GM21723 (cell line): ENCODE results near the gene DROSHA.

ENCODE experiments used
- ATAC-seq: cut with Tn5 transposase; IDR thresholded peaks from one replicate; pipeline ENCODE4 v1.9.1; 2021; ENCODE audit warnings: mild to moderate bottlenecking, moderate library complexity; ENCODE audit not compliant: unreplicated experiment

DROSHA gene

DNA sequence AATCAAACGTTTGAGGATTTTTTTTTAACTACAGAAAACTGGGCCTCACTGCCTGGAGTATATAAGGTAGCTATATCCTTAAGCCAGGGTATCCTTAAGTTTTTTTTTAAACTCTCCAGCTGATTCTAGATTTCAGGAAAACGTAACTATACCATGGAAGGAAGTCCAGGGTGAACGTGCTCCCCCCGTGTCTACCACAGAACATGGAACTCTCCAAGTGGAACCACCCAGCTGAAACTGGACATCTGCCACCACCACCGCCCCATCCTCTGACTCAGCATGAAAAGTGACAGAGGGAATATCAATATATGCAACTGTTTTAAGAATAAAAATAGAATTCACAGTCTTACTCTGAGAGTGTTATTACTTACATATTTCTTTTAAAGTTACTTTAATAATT lies 61.3 kb downstream of the DROSHA start:
- no peak for ATAC-seq

GRCh38 chr5:31469886-31470285 lies 62.0 kb downstream of the DROSHA start:
- ATAC-seq: no peak

DNA sequence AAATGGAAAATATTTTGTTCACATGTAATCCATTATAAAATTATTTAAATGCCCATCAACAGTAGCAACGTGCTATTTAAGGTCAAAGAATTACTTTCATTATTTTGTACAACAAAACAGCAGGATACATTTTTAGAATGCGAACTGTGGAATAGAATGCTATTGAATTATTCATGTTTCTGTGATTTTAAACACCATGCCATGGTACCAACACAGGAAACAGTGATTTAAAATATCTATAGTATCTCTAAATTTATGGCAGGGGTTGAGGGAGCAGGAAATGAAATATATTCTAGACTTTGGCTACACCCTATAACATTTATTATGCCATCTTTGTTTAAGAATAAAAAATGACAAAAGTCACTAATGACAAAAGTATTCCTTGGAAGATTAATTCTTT lies 62.4 kb downstream of the DROSHA start:
- ATAC-seq: no peak

DNA sequence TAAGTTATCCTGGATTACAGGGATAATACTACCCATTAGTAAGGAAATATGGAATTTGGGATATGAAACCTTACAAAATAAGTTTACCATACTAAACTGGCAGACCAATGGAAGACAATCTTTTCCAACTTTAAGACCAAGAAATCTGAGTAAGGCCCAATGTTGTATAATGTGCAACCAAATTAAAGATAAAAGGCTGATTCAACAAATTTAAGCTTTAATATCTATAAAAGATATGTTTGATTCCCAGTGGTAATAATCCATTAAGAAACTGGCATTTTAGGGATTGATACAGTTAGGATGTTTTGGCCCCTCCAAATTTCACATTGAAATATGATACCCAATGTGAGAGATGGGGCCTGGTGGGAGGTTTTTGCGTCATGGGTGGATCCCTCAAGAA lies 66.6 kb downstream of the DROSHA start:
- no peak for ATAC-seq

- no peak for ATAC-seq
Measured at GRCh38 chr5:31464081-31464480, 67.8 kb downstream of the DROSHA start.

DNA sequence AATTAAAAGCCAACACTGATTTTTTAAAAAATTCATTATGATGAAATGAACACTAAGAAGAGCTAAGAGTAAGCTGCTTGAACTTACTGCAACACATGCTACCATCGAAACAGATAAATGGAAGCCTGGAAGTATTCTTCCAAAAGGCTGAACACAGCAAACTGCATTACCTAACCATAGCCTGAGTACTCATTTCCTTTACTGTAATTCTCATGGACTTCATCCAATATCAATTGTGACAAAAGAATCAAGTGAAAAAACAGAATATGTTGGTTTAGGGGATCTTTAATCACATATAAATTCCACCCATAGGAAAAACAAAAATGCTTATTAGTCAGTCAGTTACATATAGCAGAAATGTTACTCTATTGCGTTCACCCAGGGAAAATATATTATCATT lies 68.5 kb downstream of the DROSHA start:
- ATAC-seq: no peak

DNA sequence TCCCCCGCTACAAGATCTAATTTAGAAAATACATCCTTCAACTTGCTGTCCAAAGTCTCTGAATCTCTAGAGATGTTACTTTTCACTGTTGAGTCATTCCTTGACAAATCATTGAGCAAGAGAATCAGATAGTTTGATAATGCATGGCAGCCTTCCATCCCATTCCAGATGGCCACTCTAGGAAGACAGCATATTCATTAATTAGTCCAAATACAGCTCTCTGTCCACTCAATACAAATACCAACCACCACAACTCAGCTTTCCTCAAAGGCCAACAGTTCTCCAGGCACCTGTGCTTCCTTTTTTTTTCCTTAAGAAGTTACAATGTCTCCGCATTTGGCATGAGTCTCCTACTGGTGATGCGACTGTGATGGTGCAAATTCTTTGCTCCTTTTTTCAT lies 72.3 kb downstream of the DROSHA start:
- no peak for ATAC-seq

DNA sequence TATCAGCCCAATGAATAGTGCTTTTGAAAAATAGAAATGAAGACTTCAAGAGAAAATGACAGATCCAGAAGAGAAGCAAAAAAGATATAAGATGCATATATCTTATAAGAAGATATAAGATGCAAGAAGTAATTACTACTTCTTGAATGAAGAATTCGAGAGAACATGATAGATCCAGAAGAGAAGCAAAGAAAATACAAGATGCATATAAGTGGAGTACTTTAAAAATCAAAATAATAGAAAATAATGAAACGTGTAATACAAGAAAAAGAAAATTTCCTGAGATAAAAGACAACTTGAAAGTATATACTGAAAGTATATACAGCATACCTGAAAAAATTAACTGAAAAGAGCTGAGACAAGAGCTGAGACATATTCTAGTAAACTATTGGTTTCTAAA lies 76.7 kb downstream of the DROSHA start:
- no peak for ATAC-seq

GRCh38 chr5:31453522-31453921 lies 78.4 kb downstream of the DROSHA start:
- ATAC-seq: no peak

DNA sequence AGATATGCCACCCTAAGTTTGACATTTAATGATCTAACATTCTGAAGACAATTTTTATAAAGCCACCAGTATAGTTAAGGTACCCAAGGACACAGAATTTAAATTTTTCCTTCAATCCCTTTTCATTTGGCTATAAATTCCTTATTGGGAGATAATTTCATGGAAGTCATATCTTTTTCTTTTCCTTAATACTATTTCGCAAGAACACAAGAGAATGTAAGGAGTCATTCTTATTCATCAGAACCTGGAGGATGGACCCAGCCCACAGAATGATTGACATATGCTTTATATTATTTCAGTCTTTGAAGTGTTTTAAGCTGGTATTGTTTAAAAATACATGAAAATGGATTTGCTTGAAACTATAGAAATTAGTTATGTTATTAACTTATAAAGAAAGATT lies 79.6 kb downstream of the DROSHA start:
- no peak for ATAC-seq

DNA sequence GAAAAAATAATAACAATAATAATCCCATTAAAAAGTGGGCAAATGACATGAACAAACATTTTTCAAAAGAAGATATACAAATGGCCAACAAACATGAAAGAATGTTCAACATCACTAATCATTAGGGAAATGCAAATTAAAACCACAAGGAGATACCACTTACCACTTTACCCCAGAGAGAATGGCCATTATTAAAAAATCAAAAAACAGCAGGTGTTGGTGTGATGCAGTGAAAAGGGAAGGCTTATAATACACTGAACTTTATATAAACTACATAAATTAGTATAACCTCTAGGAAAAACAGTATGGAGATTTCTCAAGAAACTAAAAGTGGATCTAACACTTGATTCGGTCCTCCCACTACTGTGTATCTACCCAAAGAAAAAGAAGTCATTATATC lies 81.9 kb downstream of the DROSHA start:
- ATAC-seq: no peak

GRCh38 chr5:31449174-31449573 lies 82.7 kb downstream of the DROSHA start:
- no peak for ATAC-seq

GRCh38 chr5:31445041-31445600 lies 86.8 kb downstream of the DROSHA start:
- no peak for ATAC-seq

- no peak for ATAC-seq
Measured at GRCh38 chr5:31443572-31443971, 88.3 kb downstream of the DROSHA start.

DNA sequence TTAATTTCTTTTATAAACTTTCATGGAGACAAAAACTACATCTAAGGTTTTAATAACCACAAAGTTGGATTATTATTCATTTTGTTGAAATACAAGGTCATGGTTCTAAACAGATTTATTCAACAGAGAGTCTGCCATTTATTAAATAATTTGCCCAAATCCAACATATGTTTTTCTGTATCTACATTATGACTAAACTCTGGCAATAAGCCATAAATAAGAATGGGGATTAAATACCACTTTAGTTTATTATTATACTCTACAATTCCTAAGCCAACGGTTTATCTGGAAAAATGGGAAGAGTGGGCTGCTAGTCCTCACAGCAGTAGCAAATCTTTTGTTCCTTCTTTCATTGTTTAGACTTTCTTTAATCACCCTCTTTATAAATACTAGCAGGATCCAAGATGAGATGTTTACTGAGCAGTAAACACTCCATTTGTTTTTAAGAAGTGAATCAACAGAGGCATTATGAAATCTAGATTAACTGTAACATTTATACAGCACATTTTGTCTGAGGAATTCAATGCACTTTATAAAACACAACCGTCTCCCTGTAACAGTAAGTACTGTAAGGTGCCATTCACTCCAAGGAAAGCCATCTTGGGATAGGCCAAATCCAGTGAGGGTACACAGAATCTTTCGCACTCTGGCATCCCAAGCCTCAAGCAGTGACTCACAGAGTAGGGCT lies 89.7 kb downstream of the DROSHA start:
- ATAC-seq: no peak

DNA sequence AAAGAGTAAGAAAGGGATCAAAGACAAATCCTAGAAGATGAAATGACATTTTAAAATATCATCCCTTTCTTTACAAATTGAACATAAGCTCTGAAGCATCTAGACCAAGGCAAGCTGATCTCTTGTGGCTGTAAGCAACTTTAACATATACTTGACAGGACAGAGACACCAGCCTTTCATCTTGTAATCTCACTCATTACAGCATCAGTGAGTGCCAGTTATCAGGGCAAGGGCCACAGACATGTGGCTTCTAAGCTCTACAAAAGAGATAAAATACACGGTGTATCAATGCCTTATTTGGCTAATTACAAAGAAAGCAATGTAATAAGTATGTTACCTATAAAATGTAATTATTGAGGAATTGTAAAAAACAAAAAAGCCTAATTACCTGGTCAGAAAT lies 95.0 kb downstream of the DROSHA start:
- ATAC-seq: no peak

DNA sequence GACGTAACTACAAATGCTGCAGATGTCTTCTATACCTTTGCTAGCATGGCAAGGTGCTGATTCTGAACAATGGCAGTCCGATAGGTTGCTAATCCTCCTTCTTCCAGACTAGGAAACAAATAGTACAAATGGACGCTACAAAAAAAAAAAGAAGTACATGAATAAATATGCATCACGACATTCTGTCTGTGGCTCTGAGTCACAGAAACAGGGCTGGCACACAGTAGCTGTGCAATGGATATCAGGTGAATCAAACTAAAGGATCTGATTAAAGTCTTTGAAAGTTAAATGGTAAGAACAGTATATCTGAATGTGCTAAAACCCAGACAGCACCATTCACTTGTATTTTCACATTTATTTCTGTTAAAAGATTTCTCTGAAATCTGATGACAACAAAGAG lies 96.2 kb downstream of the DROSHA start:
- no peak for ATAC-seq

- ATAC-seq: no peak
Measured at GRCh38 chr5:31434898-31435297, 97.0 kb downstream of the DROSHA start.

GRCh38 chr5:31433229-31433628 lies 98.7 kb downstream of the DROSHA start:
- no peak for ATAC-seq

DNA sequence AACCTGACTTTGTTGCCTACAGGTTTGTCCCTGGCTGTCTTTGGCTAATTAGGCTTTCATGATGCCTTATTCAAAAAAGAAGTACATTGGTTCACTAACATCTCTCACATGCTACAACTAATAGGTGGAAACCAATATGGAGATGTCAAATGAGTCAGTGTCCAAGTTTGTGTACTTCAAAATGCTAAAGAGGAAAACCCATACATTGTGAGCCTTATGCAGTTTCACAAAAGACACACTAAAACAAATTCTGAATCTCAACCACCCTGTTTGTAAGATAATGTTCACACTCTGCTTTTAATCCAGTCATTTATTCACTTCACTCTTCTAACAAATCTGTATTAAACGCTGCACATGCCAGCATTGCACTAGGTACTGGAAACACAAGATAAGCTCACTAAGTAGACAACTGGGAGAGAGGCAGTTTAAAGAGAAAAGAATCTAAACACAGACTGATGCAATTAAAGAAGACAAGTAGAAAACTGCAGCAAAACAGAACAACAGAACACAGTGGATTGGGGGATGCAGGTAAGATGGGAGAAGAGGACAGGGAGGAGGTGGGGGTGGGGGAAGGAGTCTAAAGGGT lies 104.1 kb downstream of the DROSHA start:
- no peak for ATAC-seq

DNA sequence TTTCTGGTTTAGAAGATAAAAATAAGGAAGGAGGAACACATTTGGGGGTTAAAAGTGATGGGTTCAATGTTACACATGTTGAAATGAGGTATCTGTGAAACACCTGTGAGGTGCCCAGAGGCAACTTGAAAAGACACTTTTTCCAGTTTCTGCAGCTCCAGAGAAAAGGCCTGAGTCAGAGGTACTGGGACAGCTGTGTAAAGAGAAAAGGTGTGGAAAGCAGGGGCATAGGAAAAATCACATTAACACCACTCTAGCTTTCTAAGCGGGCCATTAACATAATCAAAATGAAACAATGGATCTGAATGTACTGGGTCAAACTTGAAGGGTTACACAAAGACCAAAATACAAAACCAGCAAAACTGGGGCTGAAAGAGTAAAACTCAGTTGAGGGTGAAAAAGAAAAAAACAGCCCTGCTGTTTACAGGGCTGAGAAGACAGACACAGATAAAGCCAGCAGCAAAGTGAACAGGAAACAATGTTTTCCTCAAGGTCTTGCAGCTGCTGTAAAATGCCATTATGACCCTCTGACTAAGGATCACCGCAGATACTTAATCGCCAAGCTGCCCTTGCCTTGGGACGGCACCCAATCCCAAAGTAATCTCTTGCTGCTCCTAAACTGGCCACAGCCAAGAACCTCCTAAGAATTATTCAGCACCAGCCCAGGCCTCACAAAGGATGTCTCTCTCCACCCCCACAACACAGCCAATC lies 104.7 kb downstream of the DROSHA start:
- no peak for ATAC-seq
